Ishikawa (cell line): ENCODE measurements around the gene GATAD2A.

ENCODE experiments used
- CEBPB ChIP-seq: IDR thresholded peaks from 2 replicates; pipeline ENCODE4 v1.6.1; 2012
- CREB1 ChIP-seq: IDR thresholded peaks from 2 replicates; pipeline ENCODE4 v1.6.1; 2012; ENCODE audit warnings: low read depth
- EGR1 ChIP-seq: IDR thresholded peaks from 2 replicates; pipeline ENCODE4 v1.6.1; 2012
- EP300 ChIP-seq: IDR thresholded peaks from 2 replicates; pipeline ENCODE4 v1.6.1; 2012; ENCODE audit warnings: borderline replicate concordance
- FOXM1 ChIP-seq: IDR thresholded peaks from 2 replicates; pipeline ENCODE4 v1.6.1; 2012; ENCODE audit warnings: low read depth, borderline replicate concordance
- NFIC ChIP-seq: IDR thresholded peaks from 2 replicates; pipeline ENCODE4 v1.6.1; 2012
- RAD21 ChIP-seq: IDR thresholded peaks from 2 replicates; pipeline ENCODE4 v1.6.1; 2012; ENCODE audit warnings: low read depth
- TAF1 ChIP-seq: IDR thresholded peaks from 2 replicates; pipeline ENCODE4 v1.6.1; 2012; ENCODE audit warnings: low read depth, mild to moderate bottlenecking
- TCF12 ChIP-seq: IDR thresholded peaks from 2 replicates; pipeline ENCODE4 v1.6.1; 2012; ENCODE audit warnings: low read depth
- TEAD4 ChIP-seq: IDR thresholded peaks from 2 replicates; pipeline ENCODE4 v1.6.1; 2012
- YY1 ChIP-seq: IDR thresholded peaks from 2 replicates; pipeline ENCODE4 v1.6.1; 2012; ENCODE audit warnings: low read depth
- ZBTB7A ChIP-seq: IDR thresholded peaks from 2 replicates; pipeline ENCODE4 v1.6.1; 2012; ENCODE audit warnings: low read depth
- TF ChIP-seq, protein P1 (sequence below): IDR thresholded peaks from 2 replicates; pipeline ENCODE4 v1.6.1; 2012; ENCODE audit warnings: low read depth, mild to moderate bottlenecking
- TF ChIP-seq, protein P2 (sequence below): IDR thresholded peaks from 2 replicates; pipeline ENCODE4 v1.6.1; 2012
- TF ChIP-seq, protein P3 (sequence below): IDR thresholded peaks from 2 replicates; pipeline ENCODE4 v1.6.1; 2012

GATAD2A gene

DNA sequence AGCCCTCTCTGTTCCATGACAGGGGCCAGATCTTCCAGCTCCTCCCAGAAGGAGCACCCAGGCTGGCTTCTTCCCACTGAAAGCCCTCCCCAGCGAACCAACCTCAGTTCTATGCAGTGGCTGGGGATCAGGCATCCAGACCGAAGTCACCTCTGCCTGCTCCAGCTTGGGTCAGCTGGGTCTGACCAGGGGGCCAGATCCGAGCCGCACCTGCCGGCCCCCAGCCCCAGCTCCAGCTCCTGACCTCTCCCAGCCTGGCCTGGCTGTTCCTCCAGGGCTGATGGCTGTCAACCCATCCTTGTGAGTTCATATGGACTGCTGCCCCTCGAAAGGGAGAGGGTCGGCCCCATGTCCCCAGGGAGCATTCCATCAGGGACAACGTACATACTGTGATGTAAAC lies 101.9 kb downstream of the GATAD2A start:
- no peak for TF ChIP-seq YY1
- TF ChIP-seq EP300, result no peak
- no peak for TF ChIP-seq CEBPB
- TF ChIP-seq FOXM1, result no peak
- TF ChIP-seq TEAD4, result no peak
- TF ChIP-seq NFIC, result no peak
- TF ChIP-seq TAF1, result no peak
- TF ChIP-seq, protein P1, sequence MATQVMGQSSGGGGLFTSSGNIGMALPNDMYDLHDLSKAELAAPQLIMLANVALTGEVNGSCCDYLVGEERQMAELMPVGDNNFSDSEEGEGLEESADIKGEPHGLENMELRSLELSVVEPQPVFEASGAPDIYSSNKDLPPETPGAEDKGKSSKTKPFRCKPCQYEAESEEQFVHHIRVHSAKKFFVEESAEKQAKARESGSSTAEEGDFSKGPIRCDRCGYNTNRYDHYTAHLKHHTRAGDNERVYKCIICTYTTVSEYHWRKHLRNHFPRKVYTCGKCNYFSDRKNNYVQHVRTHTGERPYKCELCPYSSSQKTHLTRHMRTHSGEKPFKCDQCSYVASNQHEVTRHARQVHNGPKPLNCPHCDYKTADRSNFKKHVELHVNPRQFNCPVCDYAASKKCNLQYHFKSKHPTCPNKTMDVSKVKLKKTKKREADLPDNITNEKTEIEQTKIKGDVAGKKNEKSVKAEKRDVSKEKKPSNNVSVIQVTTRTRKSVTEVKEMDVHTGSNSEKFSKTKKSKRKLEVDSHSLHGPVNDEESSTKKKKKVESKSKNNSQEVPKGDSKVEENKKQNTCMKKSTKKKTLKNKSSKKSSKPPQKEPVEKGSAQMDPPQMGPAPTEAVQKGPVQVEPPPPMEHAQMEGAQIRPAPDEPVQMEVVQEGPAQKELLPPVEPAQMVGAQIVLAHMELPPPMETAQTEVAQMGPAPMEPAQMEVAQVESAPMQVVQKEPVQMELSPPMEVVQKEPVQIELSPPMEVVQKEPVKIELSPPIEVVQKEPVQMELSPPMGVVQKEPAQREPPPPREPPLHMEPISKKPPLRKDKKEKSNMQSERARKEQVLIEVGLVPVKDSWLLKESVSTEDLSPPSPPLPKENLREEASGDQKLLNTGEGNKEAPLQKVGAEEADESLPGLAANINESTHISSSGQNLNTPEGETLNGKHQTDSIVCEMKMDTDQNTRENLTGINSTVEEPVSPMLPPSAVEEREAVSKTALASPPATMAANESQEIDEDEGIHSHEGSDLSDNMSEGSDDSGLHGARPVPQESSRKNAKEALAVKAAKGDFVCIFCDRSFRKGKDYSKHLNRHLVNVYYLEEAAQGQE, result no peak
- TF ChIP-seq, protein P2, sequence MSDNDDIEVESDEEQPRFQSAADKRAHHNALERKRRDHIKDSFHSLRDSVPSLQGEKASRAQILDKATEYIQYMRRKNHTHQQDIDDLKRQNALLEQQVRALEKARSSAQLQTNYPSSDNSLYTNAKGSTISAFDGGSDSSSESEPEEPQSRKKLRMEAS, result no peak
- TF ChIP-seq EGR1, result no peak
- TF ChIP-seq CREB1, result no peak
- TF ChIP-seq, protein P3, sequence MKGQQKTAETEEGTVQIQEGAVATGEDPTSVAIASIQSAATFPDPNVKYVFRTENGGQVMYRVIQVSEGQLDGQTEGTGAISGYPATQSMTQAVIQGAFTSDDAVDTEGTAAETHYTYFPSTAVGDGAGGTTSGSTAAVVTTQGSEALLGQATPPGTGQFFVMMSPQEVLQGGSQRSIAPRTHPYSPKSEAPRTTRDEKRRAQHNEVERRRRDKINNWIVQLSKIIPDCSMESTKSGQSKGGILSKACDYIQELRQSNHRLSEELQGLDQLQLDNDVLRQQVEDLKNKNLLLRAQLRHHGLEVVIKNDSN, result no peak

DNA sequence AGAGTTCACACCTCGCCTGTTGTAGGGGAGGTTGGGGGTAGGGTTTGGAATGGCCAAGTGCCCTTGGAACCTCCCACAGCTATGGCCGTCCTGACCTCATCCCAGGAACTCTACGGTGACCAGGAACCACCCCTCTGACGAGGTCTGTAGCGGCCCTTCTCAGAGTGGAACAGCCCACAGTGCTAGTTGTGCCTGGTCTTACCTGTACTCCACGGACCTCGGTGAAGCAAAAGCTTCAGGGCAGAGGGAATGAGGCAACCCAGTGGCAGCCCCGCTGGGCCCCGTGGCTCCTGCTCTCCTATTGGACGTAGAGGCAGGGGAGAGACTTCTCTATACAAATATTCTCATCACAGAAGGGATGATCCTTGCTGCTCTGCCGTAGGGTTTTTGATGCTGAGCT lies 102.7 kb downstream of the GATAD2A start:
- TF ChIP-seq EP300 (no peak), RAD21 (no peak), FOXM1 (no peak), TEAD4 (no peak), CREB1 (no peak), TAF1 (no peak), ZBTB7A (no peak), TCF12 (no peak), CEBPB (no peak), YY1 (no peak)
- TF ChIP-seq, protein P2, result no peak
- TF ChIP-seq, protein P3, result no peak
- TF ChIP-seq, protein P1, result no peak

DNA sequence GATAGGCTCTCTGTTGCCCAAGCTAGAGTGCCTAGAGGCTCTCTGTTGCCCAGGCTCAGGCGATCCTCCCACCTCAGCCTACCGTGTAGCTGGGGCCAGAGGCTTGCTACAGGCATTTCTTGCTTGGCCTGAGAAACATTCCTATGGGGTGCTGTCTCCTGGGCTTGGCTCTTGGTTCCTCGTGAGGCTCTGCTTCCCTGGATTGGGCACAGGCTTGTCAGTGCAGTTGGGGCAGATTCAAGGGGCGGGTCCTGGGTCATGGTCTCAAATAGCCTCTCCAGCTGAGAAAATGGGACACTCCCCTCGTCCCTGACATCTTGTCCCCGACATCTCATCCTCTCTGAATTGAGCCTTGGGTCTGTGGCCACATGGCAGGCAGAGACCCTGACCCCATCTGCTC lies 105.0 kb downstream of the GATAD2A start:
- TF ChIP-seq FOXM1, result no peak

DNA sequence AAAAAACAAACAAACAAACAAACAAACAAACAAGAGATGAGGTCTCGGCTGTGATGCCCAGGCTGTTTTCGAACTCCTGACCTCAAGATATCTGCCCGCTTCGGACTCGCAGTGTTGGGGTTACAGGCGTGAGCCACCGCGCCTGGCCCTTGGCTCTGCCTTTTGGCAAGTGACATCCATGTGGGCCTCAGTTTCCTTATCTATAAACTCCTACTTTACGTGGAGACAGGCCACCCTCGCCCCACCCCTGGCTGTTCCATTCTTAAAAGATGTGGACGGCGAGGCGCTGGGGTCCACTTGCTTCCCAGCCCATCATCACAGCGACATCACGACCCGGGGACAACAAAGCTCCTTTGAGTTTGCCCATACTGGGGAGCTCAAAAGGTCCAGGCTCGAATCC lies 108.2 kb downstream of the GATAD2A start:
- TF ChIP-seq YY1, result no peak
- TF ChIP-seq RAD21, result no peak
- TF ChIP-seq TAF1, result no peak
- TF ChIP-seq CEBPB, result no peak
- no peak for TF ChIP-seq NFIC
- TF ChIP-seq, protein P1, result no peak
- no peak for TF ChIP-seq FOXM1
- no peak for TF ChIP-seq CREB1
- no peak for TF ChIP-seq EP300
- TF ChIP-seq, protein P2, result no peak
- TF ChIP-seq ZBTB7A, result no peak
- TF ChIP-seq TCF12, result no peak
- TF ChIP-seq TEAD4, result no peak
- TF ChIP-seq EGR1, result no peak
- TF ChIP-seq, protein P3, result no peak
